B cell (primary cell): ENCODE results near the gene CD300H. TPM values are rescaled to one million over a fixed set of nuclear protein-coding genes. Genes with fewer than 3 reads are reported as not detected.

ENCODE experiments used
- ATAC-seq: fragments of 200-7000 bp; cut with Tn5 transposase; one replicate; pipeline ENCODE4 v1.10.0; 2021; ENCODE audit warnings: low read depth, mild to moderate bottlenecking, moderate number of reproducible peaks, moderate library complexity
- CTCF ChIA-PET: fragments of 350-600 bp; sonication (Branson Sonifier 250); formaldehyde crosslinking; loops from one replicate; lab custom pipeline; 2021; ENCODE audit warnings: antibody characterized with exemption, inconsistent platforms; lab: Charles Lee
- POLR2A ChIA-PET: fragments of 350-600 bp; sonication (Branson Sonifier 250); formaldehyde crosslinking; loops from one replicate; lab custom pipeline; 2021; ENCODE audit warnings: antibody characterized with exemption; lab: Charles Lee
- DNase-seq: peaks from one replicate; pipeline ENCODE4 v3.0.0; 2013
- H2AFZ ChIP-seq: 2 replicates; pipeline ENCODE4 v1.6.1; 2012; ENCODE audit warnings: mild to moderate bottlenecking, low read depth, low read length; ENCODE audit not compliant: insufficient read depth, poor library complexity, severe bottlenecking
- H3K27ac ChIP-seq, 2 donors: 1 replicate in 1 of 2; 2 replicates in 1 of 2; pipeline ENCODE4 v1.5.1; 2012 to 2013; ENCODE audit warnings: low read length in 2 of 2, mild to moderate bottlenecking in 2 of 2, moderate library complexity in 1 of 2
- H3K27me3 ChIP-seq, 4 experiments: fragments of 200-600 bp in 1 of 4; sonication (generic) in 1 of 4; replicated peaks in 1 of 4; 1 replicate in 2 of 4; 2 replicates in 2 of 4; pipeline versions ENCODE4 v1.6.1 to v1.7.0; 2013 to 2016; ENCODE audit warnings: low read length in 3 of 4, mild to moderate bottlenecking in 2 of 4, mixed read lengths in 1 of 4, moderate library complexity in 1 of 4; ENCODE audit not compliant: insufficient read depth in 4 of 4, control insufficient read depth in 3 of 4; ENCODE audit errors: control extremely low read depth in 1 of 4
- H3K36me3 ChIP-seq, 2 experiments: replicated peaks in 1 of 2; 1 replicate in 1 of 2; 2 replicates in 1 of 2; pipeline versions ENCODE4 v1.6.1 to v1.7.1; 2013; ENCODE audit warnings: low read length in 1 of 2; ENCODE audit not compliant: insufficient read depth in 2 of 2, control insufficient read depth in 1 of 2; ENCODE audit errors: control extremely low read depth in 1 of 2, extremely low read depth in 1 of 2
- H3K4me1 ChIP-seq, 2 donors: fragments of 200-600 bp in 1 of 2; sonication (generic) in 1 of 2; 1 replicate in 1 of 2; 2 replicates in 1 of 2; pipeline versions ENCODE4 v1.5.1 to v1.6.1; 2013 to 2017; ENCODE audit warnings: low read length in 2 of 2; ENCODE audit not compliant: control insufficient read depth in 2 of 2, insufficient read depth in 2 of 2
- H3K4me2 ChIP-seq: replicated peaks from 2 replicates; pipeline ENCODE3; 2012; ENCODE audit warnings: mild to moderate bottlenecking, low read depth, low read length; ENCODE audit not compliant: poor library complexity, severe bottlenecking
- H3K4me3 ChIP-seq, 5 experiments: fragments of 200-600 bp in 1 of 5; sonication (generic) in 1 of 5; 1 replicate in 3 of 5; 2 replicates in 2 of 5; pipeline versions ENCODE4 v1.5.1 to v1.7.0; 2011 to 2016; ENCODE audit warnings: low read length in 4 of 5, mild to moderate bottlenecking in 4 of 5, low read depth in 2 of 5, control low read depth in 1 of 5, moderate library complexity in 1 of 5; ENCODE audit not compliant: insufficient read depth in 1 of 5; ENCODE audit errors: control extremely low read depth in 1 of 5, extremely low read depth in 1 of 5
- H3K79me2 ChIP-seq: fragments of 200-600 bp; sonication (generic); one replicate; pipeline ENCODE4 v1.6.0; 2016; ENCODE audit warnings: low read length; ENCODE audit not compliant: control insufficient read depth, insufficient read depth
- H3K9ac ChIP-seq: fragments of 200-600 bp; sonication (generic); 2 replicates; pipeline ENCODE4 v1.6.1; 2017; ENCODE audit warnings: mild to moderate bottlenecking, low read length, moderate library complexity
- H3K9me3 ChIP-seq, 3 donors: one replicate each; pipeline versions ENCODE4 v1.6.1 to v1.7.1; 2013; ENCODE audit warnings: low read length in 2 of 3; ENCODE audit not compliant: control insufficient read depth in 2 of 3, insufficient read depth in 1 of 3; ENCODE audit errors: control extremely low read depth in 1 of 3
- H4K20me1 ChIP-seq: 2 replicates; pipeline ENCODE4 v1.6.0; 2012; ENCODE audit warnings: mild to moderate bottlenecking, low read length; ENCODE audit not compliant: insufficient read depth, control insufficient read depth, poor library complexity, severe bottlenecking
- H3K27ac Mint-ChIP-seq: one replicate; pipeline ENCODE4 v1.8.0; 2021; ENCODE audit warnings: mixed read lengths
- H3K27me3 Mint-ChIP-seq: one replicate; pipeline ENCODE4 v1.8.0; 2021; ENCODE audit warnings: mixed read lengths
- H3K4me1 Mint-ChIP-seq: one replicate; pipeline ENCODE4 v1.8.0; 2021; ENCODE audit warnings: mixed read lengths
- H3K4me3 Mint-ChIP-seq: one replicate; pipeline ENCODE4 v1.8.0; 2021; ENCODE audit warnings: mixed read lengths
- H3K9me3 Mint-ChIP-seq: one replicate; pipeline ENCODE4 v1.8.0; 2022; ENCODE audit warnings: mixed read lengths; ENCODE audit not compliant: insufficient read depth
- EZH2 ChIP-seq: IDR thresholded peaks from 2 replicates; pipeline ENCODE4 v1.6.1; 2012; ENCODE audit warnings: borderline replicate concordance, low read depth, mild to moderate bottlenecking, moderate library complexity, low read length; ENCODE audit not compliant: insufficient read depth, poor library complexity, severe bottlenecking
- WGBS: methylation state at CpG from one replicate; pipeline ENCODE4 v1.1.5; 2013; ENCODE audit warnings: missing lambda C conversion rate; ENCODE audit not compliant: insufficient coverage; 5-methylcytosine and 5-hydroxymethylcytosine counted together
- intact Hi-C: fragments of 100-400 bp; cut with micrococcal nuclease; formaldehyde crosslinking; loops from one replicate; pipeline ENCODE4 v1.10.0; 2022
- polyA plus RNA-seq: library from polyadenylated mRNA; depleted of rRNA; stranded (reverse); fragments of >200 nt; gene quantifications from 2 replicates; pipeline ENCODE4 v1.2.3, GENCODE V29; 2012
- total RNA-seq, 2 donors: library from RNA; stranded (reverse); fragments of 120-200 nt in 1 of 2; gene quantifications; 1 replicate in 1 of 2; 2 replicates in 1 of 2; pipeline versions ENCODE4 v1.2.3 to v1.2.4, GENCODE V29; 2013 to 2022
- TF ChIP-seq, protein P1 (sequence below): fragments of 200-600 bp; IDR thresholded peaks from one replicate; pipeline ENCODE4 v1.8.0; 2022; ENCODE audit warnings: antibody characterized with exemption, mild to moderate bottlenecking

Gene CD300H
- total and polyA plus RNA-seq, 2 donors (not counting 1 experiment from before 2014, with no cell fraction given), result 0.58 TPM; not detected in 1

GRCh38 chr17:74606050-74606449 is 38.7 kb upstream of the CD300H start:
- ChIA-PET CTCF (interaction anchor here (0.7 kb wide), 1 partner anchor 40 kb away, joined by 3 read pairs; no protein-coding TSS in a partner anchor), POLR2A (no interaction called here)
- DNase-seq (no peak), ATAC-seq (no peak)
- no peak overlapping the region for H3K9ac ChIP-seq
- Mint-ChIP-seq H3K27ac (no peak overlapping the region), H3K9me3 (no peaks in the 10 kb centered on the region), H3K4me1 (peaks cover 27% of the 10 kb centered on the region), H3K27me3 (peaks cover 10% of the 10 kb centered on the region), H3K4me3 (no peak overlapping the region)
- no peaks in the 10 kb centered on the region for H3K79me2 ChIP-seq
- H3K27me3 ChIP-seq, result peaks cover 0 to 14% (median 3%) of the 10 kb centered on the region in 4 experiments
- H3K4me3 ChIP-seq, result no peak overlapping the region
- H4K20me1 ChIP-seq, result no peaks in the 10 kb centered on the region
- H3K4me1 ChIP-seq, result peaks cover 35 to 38% of the 10 kb centered on the region in 2 donors
- H2AFZ ChIP-seq, result no peak overlapping the region
- WGBS, result 97% methylated on average over 8 of the region's 8 CpGs
- no peak for TF ChIP-seq EZH2
- TF ChIP-seq, protein P1, sequence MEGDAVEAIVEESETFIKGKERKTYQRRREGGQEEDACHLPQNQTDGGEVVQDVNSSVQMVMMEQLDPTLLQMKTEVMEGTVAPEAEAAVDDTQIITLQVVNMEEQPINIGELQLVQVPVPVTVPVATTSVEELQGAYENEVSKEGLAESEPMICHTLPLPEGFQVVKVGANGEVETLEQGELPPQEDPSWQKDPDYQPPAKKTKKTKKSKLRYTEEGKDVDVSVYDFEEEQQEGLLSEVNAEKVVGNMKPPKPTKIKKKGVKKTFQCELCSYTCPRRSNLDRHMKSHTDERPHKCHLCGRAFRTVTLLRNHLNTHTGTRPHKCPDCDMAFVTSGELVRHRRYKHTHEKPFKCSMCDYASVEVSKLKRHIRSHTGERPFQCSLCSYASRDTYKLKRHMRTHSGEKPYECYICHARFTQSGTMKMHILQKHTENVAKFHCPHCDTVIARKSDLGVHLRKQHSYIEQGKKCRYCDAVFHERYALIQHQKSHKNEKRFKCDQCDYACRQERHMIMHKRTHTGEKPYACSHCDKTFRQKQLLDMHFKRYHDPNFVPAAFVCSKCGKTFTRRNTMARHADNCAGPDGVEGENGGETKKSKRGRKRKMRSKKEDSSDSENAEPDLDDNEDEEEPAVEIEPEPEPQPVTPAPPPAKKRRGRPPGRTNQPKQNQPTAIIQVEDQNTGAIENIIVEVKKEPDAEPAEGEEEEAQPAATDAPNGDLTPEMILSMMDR, result no peak
- intact Hi-C loops, result no loop called here
- peaks cover 0 to 16% (median 3%) of the 10 kb centered on the region in 3 donors for H3K9me3 ChIP-seq
- no peaks in the 10 kb centered on the region for H3K36me3 ChIP-seq
- no peak overlapping the region for H3K4me2 ChIP-seq
- no peak overlapping the region for H3K27ac ChIP-seq

DNA sequence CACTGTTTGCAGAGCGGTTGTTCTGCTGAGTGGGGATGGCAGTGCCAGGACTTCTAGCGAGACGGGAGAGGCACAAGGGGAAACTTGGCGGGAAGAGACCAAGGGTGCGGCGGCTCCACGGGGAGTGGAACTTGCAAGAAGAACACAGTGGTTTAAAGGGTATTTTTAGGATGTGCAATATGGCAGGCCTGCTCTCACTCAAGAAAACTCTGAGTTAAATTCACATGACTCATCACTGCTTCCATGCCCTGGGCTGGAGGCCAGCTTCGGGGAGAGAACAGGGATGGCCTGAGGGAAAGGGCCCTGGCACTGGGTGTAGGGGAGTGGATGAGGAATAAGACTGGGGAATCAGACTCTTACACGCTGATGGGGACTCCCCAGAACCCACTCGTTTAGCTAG is 38.1 kb upstream of the CD300H start:
- peaks cover 35 to 38% of the 10 kb centered on the region in 2 donors for H3K4me1 ChIP-seq
- H3K4me2 ChIP-seq, result peak overlapping the region; percentile 40
- H3K9ac ChIP-seq, result no peak overlapping the region
- ATAC-seq (no peak), DNase-seq (no peak)
- ChIA-PET CTCF (interaction anchor here (0.7 kb wide), 1 partner anchor 40 kb away, joined by 3 read pairs; no protein-coding TSS in a partner anchor), POLR2A (no interaction called here)
- H3K27ac ChIP-seq, result no peak overlapping the region
- no peak overlapping the region for H2AFZ ChIP-seq
- Mint-ChIP-seq H3K27ac (no peak overlapping the region), H3K4me1 (peaks cover 28% of the 10 kb centered on the region), H3K9me3 (no peaks in the 10 kb centered on the region), H3K27me3 (peaks cover 10% of the 10 kb centered on the region), H3K4me3 (no peak overlapping the region)
- H3K4me3 ChIP-seq, result no peak overlapping the region
- H3K9me3 ChIP-seq, result peaks cover 0 to 16% (median 3%) of the 10 kb centered on the region in 3 donors
- TF ChIP-seq EZH2, result no peak
- TF ChIP-seq, protein P1, result no peak
- H3K36me3 ChIP-seq, result no peaks in the 10 kb centered on the region
- peaks cover 0 to 12% (median 1%) of the 10 kb centered on the region in 4 experiments for H3K27me3 ChIP-seq
- 100% methylated on average over 4 of the region's 10 CpGs for WGBS
- no peaks in the 10 kb centered on the region for H3K79me2 ChIP-seq
- no peaks in the 10 kb centered on the region for H4K20me1 ChIP-seq
- intact Hi-C loops, result no loop called here
